Naive B cell (primary cell): Measurements from ENCODE around the gene C22orf42. TPM values are rescaled to one million over a fixed set of nuclear protein-coding genes. Genes with fewer than 3 reads are reported as not detected.
A peak's percentile ranks its signal among the peaks of the same experiment; 100 is the strongest.

ENCODE experiments used
- ATAC-seq, 2 donors: fragments of 150-1000 bp; cut with Tn5 transposase; 2 replicates each; pipeline ENCODE4 v1.10.0; 2021; ENCODE audit warnings: low read depth in 2 of 2, mild to moderate bottlenecking in 2 of 2, moderate library complexity in 2 of 2
- DNase-seq: peaks from one replicate; pipeline ENCODE4 v3.0.0; 2022
- H3K27ac Mint-ChIP-seq, 6 donors: one replicate each; pipeline ENCODE4 v1.8.0; 2020 to 2022; ENCODE audit warnings: mild to moderate bottlenecking in 6 of 6, mixed read lengths in 6 of 6, moderate library complexity in 5 of 6, inconsistent platforms in 2 of 6
- H3K27me3 Mint-ChIP-seq, 3 donors: one replicate each; pipeline ENCODE4 v1.8.0; 2021 to 2022; ENCODE audit warnings: mixed read lengths in 3 of 3, mild to moderate bottlenecking in 1 of 3
- H3K36me3 Mint-ChIP-seq, 2 donors: one replicate each; pipeline ENCODE4 v1.8.0; 2020 to 2022; ENCODE audit warnings: mixed read lengths in 2 of 2, inconsistent platforms in 1 of 2, mild to moderate bottlenecking in 1 of 2
- H3K4me1 Mint-ChIP-seq, 3 donors: one replicate each; pipeline ENCODE4 v1.8.0; 2020 to 2022; ENCODE audit warnings: mixed read lengths in 3 of 3, inconsistent platforms in 1 of 3, mild to moderate bottlenecking in 1 of 3, moderate library complexity in 1 of 3
- H3K4me3 Mint-ChIP-seq, 8 donors: one replicate each; pipeline ENCODE4 v1.8.0; 2020 to 2022; ENCODE audit warnings: mild to moderate bottlenecking in 8 of 8, mixed read lengths in 8 of 8, moderate library complexity in 8 of 8, inconsistent platforms in 2 of 8
- H3K9me3 Mint-ChIP-seq, 7 donors: one replicate each; pipeline ENCODE4 v1.8.0; 2020 to 2022; ENCODE audit warnings: mixed read lengths in 7 of 7, mild to moderate bottlenecking in 5 of 7, inconsistent platforms in 2 of 7, moderate library complexity in 1 of 7
- polyA plus RNA-seq, 6 donors: library from polyadenylated mRNA; unstranded; fragments of 300-500 nt; fragmentation: Illumina TruSeq; gene quantifications; one replicate each; pipeline ENCODE4 v1.2.3, GENCODE V29; 2021; ENCODE audit warnings: low read depth in 6 of 6

Gene C22orf42
- polyA plus RNA-seq, 6 donors from 2014 or later = not detected

GRCh38 chr22:32106930-32107329 is 52.2 kb downstream of the C22orf42 start:
- Mint-ChIP-seq H3K36me3 (no peaks in the 10 kb centered on the region), H3K4me1 (no peaks in the 10 kb centered on the region), H3K27ac (no peak overlapping the region), H3K9me3 (no peaks in the 10 kb centered on the region), H3K4me3 (no peak overlapping the region), H3K27me3 (peaks cover 37 to 63% (median 48%) of the 10 kb centered on the region in 3 donors)
- ATAC-seq (no peak), DNase-seq (no peak)

- no peak for ATAC-seq
- Mint-ChIP-seq H3K27me3 (peaks cover 21 to 51% (median 31%) of the 10 kb centered on the region in 3 donors), H3K4me1 (no peaks in the 10 kb centered on the region), H3K36me3 (no peaks in the 10 kb centered on the region), H3K9me3 (no peaks in the 10 kb centered on the region), H3K4me3 (no peak overlapping the region), H3K27ac (no peak overlapping the region)
- peak; percentile 12 for DNase-seq
Measured at GRCh38 chr22:32103658-32104315, 55.3 kb downstream of the C22orf42 start.

GRCh38 chr22:32100711-32101110 is 58.4 kb downstream of the C22orf42 start:
- Mint-ChIP-seq H3K4me3 (no peak overlapping the region), H3K27ac (no peak overlapping the region), H3K9me3 (no peaks in the 10 kb centered on the region), H3K27me3 (peaks cover 7 to 30% (median 28%) of the 10 kb centered on the region in 3 donors), H3K4me1 (no peaks in the 10 kb centered on the region), H3K36me3 (no peaks in the 10 kb centered on the region)
- ATAC-seq = no peak
- DNase-seq = no peak

Other genes starting within 250 kb of the C22orf42 start
- 10 to 100 TPM; 35.2 to 81.0 (median 55.7) TPM for gene YWHAH, start 214.8 kb downstream of the C22orf42 start, polyA plus RNA-seq
- not detected for gene SLC5A1, start 116.0 kb downstream of the C22orf42 start, polyA plus RNA-seq
- gene RFPL2, start 45.8 kb upstream of the C22orf42 start, polyA plus RNA-seq = not detected
- gene SLC5A4, start 96.0 kb upstream of the C22orf42 start, polyA plus RNA-seq = not detected
- gene RFPL3, start 198.6 kb upstream of the C22orf42 start, polyA plus RNA-seq = not detected